GDM1 (cell line): ENCODE results near the gene HIBCH.

Experiments
- DNase-seq: peaks from one replicate; lab custom pipeline; 2025; lab: John Stamatoyannopoulos, UW

HIBCH gene

DNA sequence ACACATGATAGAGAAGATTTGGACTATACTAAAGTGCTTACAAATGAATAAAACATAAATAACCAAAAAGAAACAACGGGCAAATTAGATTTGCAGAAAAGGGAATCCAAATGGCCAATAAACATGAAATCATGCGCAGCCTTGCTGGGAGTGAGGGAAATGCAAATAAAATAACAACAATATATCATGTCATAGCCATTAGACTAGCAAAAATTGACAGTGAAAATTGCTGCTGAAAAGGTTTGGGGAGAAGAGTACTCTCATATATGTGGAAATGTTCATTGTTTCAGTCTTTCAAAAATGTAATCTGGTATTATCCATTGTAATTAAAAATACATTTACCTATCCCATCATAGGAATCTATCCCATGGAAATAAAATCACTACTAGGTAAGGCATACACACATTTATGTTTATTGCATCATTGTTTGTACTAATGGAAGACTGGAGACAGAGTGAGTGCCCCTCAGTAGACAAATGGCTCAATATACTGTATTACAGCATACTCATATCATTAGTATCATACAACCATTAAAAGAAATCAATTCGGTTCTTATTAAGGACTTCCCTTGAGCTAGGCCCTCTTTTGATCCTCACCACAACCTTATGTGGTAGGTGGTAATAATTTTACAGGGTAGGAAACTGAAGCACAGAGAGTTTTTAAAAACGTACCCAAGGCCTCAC is 163.0 kb downstream of the HIBCH start:
- DNase-seq, result no peak
